GM06990 (cell line): Measurements from ENCODE around the gene CHCT1.

Experiments
- DNase-seq: peaks from one replicate; pipeline ENCODE4 v3.0.0-alpha.2; 2011; ENCODE audit not compliant: insufficient read length; ENCODE audit errors: extremely low read depth
- H3K27me3 ChIP-seq: replicated peaks from 2 replicates; pipeline ENCODE4 v1.6.0; 2011; ENCODE audit warnings: low read length; ENCODE audit not compliant: control insufficient read depth, insufficient read depth
- H3K36me3 ChIP-seq: 2 replicates; pipeline ENCODE4 v1.5.1; 2011; ENCODE audit warnings: low read length; ENCODE audit not compliant: control insufficient read depth, insufficient read depth
- H3K4me3 ChIP-seq: replicated peaks from 2 replicates; pipeline ENCODE4 v1.5.1; 2011; ENCODE audit warnings: low read depth, mild to moderate bottlenecking, control low read depth, low read length
- CTCF ChIP-seq: IDR thresholded peaks from 2 replicates; pipeline ENCODE4 v1.5.1; 2011; ENCODE audit warnings: low read length, control low read depth, mild to moderate bottlenecking, inconsistent platforms; ENCODE audit not compliant: insufficient read depth, poor library complexity, severe bottlenecking

Gene CHCT1

GRCh38 chr17:60464343-60464742 is 42.1 kb downstream of the CHCT1 start:
- H3K27me3 ChIP-seq, result no peaks in the 10 kb centered on the region
- DNase-seq, result no peak
- H3K4me3 ChIP-seq, result no peak overlapping the region
- peaks cover 2% of the 10 kb centered on the region for H3K36me3 ChIP-seq
- TF ChIP-seq CTCF, result no peak

- DNase-seq, result no peak
- H3K4me3 ChIP-seq, result no peak overlapping the region
- no peaks in the 10 kb centered on the region for H3K27me3 ChIP-seq
- no peaks in the 10 kb centered on the region; the same call in 1 of the 2 replicates for H3K36me3 ChIP-seq
- no peak for TF ChIP-seq CTCF
Measured at GRCh38 chr17:60468371-60468770, 46.1 kb downstream of the CHCT1 start.

GRCh38 chr17:60471451-60471850 is 49.2 kb downstream of the CHCT1 start:
- no peak for TF ChIP-seq CTCF
- no peak for DNase-seq
- Histone ChIP-seq H3K36me3 (no peaks in the 10 kb centered on the region), H3K27me3 (no peaks in the 10 kb centered on the region), H3K4me3 (no peak overlapping the region)

GRCh38 chr17:60472449-60472848 is 50.2 kb downstream of the CHCT1 start:
- no peak for TF ChIP-seq CTCF
- Histone ChIP-seq H3K36me3 (no peaks in the 10 kb centered on the region), H3K4me3 (no peak overlapping the region)

GRCh38 chr17:60473788-60474187 is 51.5 kb downstream of the CHCT1 start:
- Histone ChIP-seq H3K27me3 (no peaks in the 10 kb centered on the region), H3K4me3 (no peak overlapping the region), H3K36me3 (no peaks in the 10 kb centered on the region; the same call in 1 of the 2 replicates)
- no peak for TF ChIP-seq CTCF
- DNase-seq, result no peak

More at GRCh38 chr17:60472449-60472848, 50.2 kb downstream of the CHCT1 start:
- no peaks in the 10 kb centered on the region for H3K27me3 ChIP-seq
- DNase-seq, result no peak
